Ovary (tissue), 9 donors: ENCODE results near the gene CCDC51. TPM values are rescaled to one million over a fixed set of nuclear protein-coding genes. Genes with fewer than 3 reads are reported as not detected.
A peak's percentile ranks its signal among the peaks of the same experiment; 100 is the strongest.

Experiments used
- DNase-seq, 5 donors: peaks; one replicate each; pipeline ENCODE4 v3.0.0-alpha.2; 2019 to 2020
- H3K27ac ChIP-seq, 2 donors: fragments of 200-600 bp; one replicate each; pipeline versions ENCODE4 v1.5.1 to v1.8.0; 2019 to 2022
- H3K27me3 ChIP-seq: fragments of 200-600 bp; one replicate; pipeline ENCODE4 v1.8.0; 2022
- H3K36me3 ChIP-seq: fragments of 200-600 bp; sonication (generic); one replicate; pipeline ENCODE4 v1.5.1; 2019
- H3K4me1 ChIP-seq: one replicate; pipeline ENCODE4 v1.8.1; 2013; ENCODE audit warnings: mild to moderate bottlenecking, moderate library complexity; ENCODE audit not compliant: insufficient read depth
- H3K4me3 ChIP-seq: fragments of 200-600 bp; sonication (generic); one replicate; pipeline ENCODE4 v1.5.1; 2017
- H3K9me3 ChIP-seq, 2 donors: fragments of 200-600 bp in 1 of 2; sonication (generic) in 1 of 2; one replicate each; pipeline versions ENCODE4 v1.5.1 to v1.8.1; 2013 to 2019; ENCODE audit warnings: mild to moderate bottlenecking in 1 of 2, moderate library complexity in 1 of 2
- EP300 ChIP-seq: sonication (generic); formaldehyde crosslinking; IDR thresholded peaks from one replicate; pipeline ENCODE4 v1.6.1; 2017; ENCODE audit warnings: antibody characterized with exemption
- POLR2A ChIP-seq: fragments of 450-650 bp; IDR thresholded peaks from one replicate; pipeline ENCODE4 v1.6.1; 2017; ENCODE audit warnings: antibody characterized with exemption, mild to moderate bottlenecking, moderate library complexity
- WGBS, 3 donors: extraction: QIAGEN DNeasy Blood & Tissue Kit in 1 of 3; methylation state at CpG; one replicate each; pipeline versions ENCODE4 v1.1.5 to v1.1.7; 2013 to 2017; 5-methylcytosine and 5-hydroxymethylcytosine counted together
- intact Hi-C, 4 donors: fragments of 100-400 bp; cut with DNase I; formaldehyde crosslinking; loops; one replicate each; pipeline versions ENCODE4 v1.11.0 to v1.15.1; 2022 to 2023
- polyA plus RNA-seq, 2 donors: library from polyadenylated mRNA; stranded (reverse); fragments of 200-250 nt in 1 of 2; fragments of 350-450 nt in 1 of 2; fragmentation: Illumina TruSeq in 1 of 2; extraction: RNeasy Lipid Tissue Mini Kit (QIAGEN cat#74804) in 1 of 2; gene quantifications; one replicate each; pipeline ENCODE4 v1.2.3, GENCODE V29; 2013 to 2014
- total RNA-seq, 7 donors: library from RNA; depleted of rRNA in 2 of 7; stranded (reverse); fragments of >200 nt in 2 of 7; fragmentation: NEBNext Ultra II Directional in 3 of 7; extraction: Animal tissue kit (Norgen Biotek cat#: 25700) in 3 of 7; gene quantifications; one replicate each; pipeline versions ENCODE4 v1.1.0 to v1.2.4, GENCODE V29; 2016 to 2023
- TF ChIP-seq, protein P1 (sequence below), 3 donors: fragments of 450-650 bp in 2 of 3; fragments of 200-600 bp in 1 of 3; IDR thresholded peaks; one replicate each; pipeline versions ENCODE4 v1.5.1 to v1.8.0; 2016 to 2022; ENCODE audit warnings: antibody characterized with exemption in 3 of 3, mild to moderate bottlenecking in 1 of 3
- donor health status: DM: no; HTN: no; CAD: no; lungs with moderate emphysema.
- donor health status: DM: no; HTN: no; CAD: no.
- donor health status: Bipolar disorder and iron deficiency.
- donor health status: DM: yes; HTN: yes; CAD: no.
- donor health status: DM: no; HTN: no; CAD: no.
- donor health status: DM: yes; HTN: yes; CAD: no.

Gene CCDC51
- total and polyA plus RNA-seq, 9 donors: 6.3 to 9.9 (median 7.7) TPM

DNA sequence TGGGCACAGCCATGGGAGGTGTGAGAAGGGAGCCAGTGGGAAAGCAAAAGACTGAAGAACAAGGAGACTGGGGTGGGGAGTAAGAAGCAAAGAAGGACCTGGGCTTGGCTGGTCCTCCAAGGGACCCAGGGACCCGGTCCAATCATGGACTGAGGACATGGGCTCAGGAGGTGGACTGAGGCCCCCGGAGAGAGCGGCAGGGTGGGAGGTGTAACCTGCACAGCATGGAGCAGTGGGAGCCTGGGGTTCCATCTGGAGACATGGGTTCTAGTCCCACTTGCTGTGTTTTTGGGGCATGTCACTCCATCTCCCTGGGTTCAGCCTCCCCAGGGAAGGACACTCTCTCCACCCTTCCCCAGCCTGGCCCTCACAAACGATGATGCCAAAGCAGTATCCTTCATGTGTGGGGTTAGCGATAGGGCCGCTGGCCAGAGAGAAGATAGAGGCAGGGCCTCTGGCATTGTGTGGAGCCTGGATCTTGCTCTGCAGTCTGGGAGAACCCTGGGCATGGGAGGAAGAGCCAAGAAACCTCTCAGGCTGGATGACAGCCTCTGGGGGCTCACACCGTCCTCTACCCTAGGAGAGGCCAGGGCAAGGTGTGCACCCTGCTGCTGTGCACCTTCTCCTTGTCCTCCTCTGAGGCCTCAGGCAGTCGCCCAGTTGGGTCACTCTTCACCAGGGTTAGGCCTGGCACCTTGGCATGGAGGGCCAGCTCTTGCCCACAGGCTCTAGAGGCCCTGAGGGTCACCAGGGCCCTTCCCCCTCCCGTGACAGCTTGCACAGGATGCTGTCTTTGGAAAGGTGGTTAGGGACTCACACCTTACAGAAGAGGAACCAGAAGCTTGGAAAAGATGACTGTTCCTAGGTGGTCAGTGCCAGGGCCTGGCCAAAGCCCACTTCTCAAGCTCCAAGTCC, 41.9 kb downstream of the CCDC51 start:
- no peaks in the 10 kb centered on the region for H3K9me3 ChIP-seq
- DNase-seq: peak in 3 of 5 donors; percentile 8 to 14 (median 14)
- intact Hi-C loops: loop anchor here in 1 of 4 donors (10.0 kb wide), 1 partner anchor 157 kb away; the partner anchor contains the start of gene PFKFB4
- no peaks in the 10 kb centered on the region for H3K27me3 ChIP-seq
- no peak for TF ChIP-seq EP300
- TF ChIP-seq, protein P1, sequence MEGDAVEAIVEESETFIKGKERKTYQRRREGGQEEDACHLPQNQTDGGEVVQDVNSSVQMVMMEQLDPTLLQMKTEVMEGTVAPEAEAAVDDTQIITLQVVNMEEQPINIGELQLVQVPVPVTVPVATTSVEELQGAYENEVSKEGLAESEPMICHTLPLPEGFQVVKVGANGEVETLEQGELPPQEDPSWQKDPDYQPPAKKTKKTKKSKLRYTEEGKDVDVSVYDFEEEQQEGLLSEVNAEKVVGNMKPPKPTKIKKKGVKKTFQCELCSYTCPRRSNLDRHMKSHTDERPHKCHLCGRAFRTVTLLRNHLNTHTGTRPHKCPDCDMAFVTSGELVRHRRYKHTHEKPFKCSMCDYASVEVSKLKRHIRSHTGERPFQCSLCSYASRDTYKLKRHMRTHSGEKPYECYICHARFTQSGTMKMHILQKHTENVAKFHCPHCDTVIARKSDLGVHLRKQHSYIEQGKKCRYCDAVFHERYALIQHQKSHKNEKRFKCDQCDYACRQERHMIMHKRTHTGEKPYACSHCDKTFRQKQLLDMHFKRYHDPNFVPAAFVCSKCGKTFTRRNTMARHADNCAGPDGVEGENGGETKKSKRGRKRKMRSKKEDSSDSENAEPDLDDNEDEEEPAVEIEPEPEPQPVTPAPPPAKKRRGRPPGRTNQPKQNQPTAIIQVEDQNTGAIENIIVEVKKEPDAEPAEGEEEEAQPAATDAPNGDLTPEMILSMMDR (IDR thresholded peaks at IDR 0.05): no peak
- no peak for TF ChIP-seq POLR2A
- H3K36me3 ChIP-seq: no peaks in the 10 kb centered on the region
- 62 to 68% (median 65%) methylated on average over 9 of the region's 9 CpGs for WGBS, 3 donors
- H3K4me3 ChIP-seq: no peak overlapping the region
- H3K27ac ChIP-seq: no peak overlapping the region
- peaks cover 2% of the 10 kb centered on the region for H3K4me1 ChIP-seq

DNA sequence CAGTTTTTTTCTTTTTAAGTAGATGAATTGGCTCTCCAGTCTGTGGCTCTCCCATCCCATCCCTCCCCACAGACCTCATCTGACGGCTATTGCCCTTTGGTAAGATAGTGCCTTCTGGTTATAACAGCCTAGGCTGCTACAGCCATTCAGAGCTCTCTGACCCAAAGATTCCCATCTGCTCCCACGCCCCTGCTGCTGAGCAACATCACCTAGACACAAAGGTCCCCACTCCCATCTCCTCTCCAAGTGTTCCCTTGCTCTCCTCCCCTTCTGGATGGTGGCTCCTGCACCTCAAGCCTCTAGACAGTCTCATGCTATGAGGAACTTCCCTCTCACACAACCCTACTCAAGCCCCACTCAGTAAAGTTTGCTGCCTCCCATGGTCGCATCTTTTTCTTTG, 44.2 kb downstream of the CCDC51 start:
- TF ChIP-seq POLR2A (no peak), EP300 (no peak)
- TF ChIP-seq, protein P1 (IDR thresholded peaks at IDR 0.05): no peak
- H3K9me3 ChIP-seq: no peaks in the 10 kb centered on the region
- no peak overlapping the region for H3K4me3 ChIP-seq
- WGBS, 3 donors: 62 to 73% (median 63%) methylated on average over 3 of the region's 3 CpGs
- DNase-seq: no peak
- no peak overlapping the region for H3K27ac ChIP-seq
- H3K4me1 ChIP-seq: no peaks in the 10 kb centered on the region
- H3K27me3 ChIP-seq: no peaks in the 10 kb centered on the region
- no peaks in the 10 kb centered on the region for H3K36me3 ChIP-seq
- intact Hi-C loops: loop anchor here in 1 of 4 donors (10.0 kb wide), 1 partner anchor 159 kb away; the partner anchor contains the start of gene PFKFB4

DNA sequence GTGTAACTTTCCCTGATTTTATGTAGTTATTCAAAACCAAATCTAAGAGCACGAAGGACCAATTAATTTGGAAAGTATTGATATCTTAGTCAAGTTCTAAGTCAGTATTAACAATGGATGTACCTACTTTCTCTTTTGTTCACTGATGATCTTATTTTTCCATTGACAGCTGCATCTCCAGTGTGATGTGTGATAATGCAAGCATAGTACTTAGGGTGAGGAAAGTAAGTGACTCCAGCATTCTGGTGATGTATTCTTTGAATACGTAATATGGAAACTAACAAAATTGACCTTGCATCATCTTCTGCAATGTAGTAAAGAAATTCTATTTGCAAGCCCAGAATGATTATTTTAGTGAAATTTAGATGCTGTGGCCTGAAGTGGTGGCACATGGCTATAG, 45.5 kb downstream of the CCDC51 start:
- Histone ChIP-seq H3K9me3 (no peaks in the 10 kb centered on the region), H3K27me3 (no peaks in the 10 kb centered on the region), H3K36me3 (no peaks in the 10 kb centered on the region), H3K4me1 (no peaks in the 10 kb centered on the region), H3K4me3 (no peak overlapping the region), H3K27ac (no peak overlapping the region)
- 87 to 90% (median 87%) methylated on average over 2 of the region's 2 CpGs for WGBS, 3 donors
- intact Hi-C loops: loop anchor here in 1 of 4 donors (10.0 kb wide), 1 partner anchor 160 kb away; the partner anchor contains the start of gene PFKFB4
- no peak for DNase-seq
- TF ChIP-seq POLR2A (no peak), EP300 (no peak)
- TF ChIP-seq, protein P1 (IDR thresholded peaks at IDR 0.05): no peak

DNA sequence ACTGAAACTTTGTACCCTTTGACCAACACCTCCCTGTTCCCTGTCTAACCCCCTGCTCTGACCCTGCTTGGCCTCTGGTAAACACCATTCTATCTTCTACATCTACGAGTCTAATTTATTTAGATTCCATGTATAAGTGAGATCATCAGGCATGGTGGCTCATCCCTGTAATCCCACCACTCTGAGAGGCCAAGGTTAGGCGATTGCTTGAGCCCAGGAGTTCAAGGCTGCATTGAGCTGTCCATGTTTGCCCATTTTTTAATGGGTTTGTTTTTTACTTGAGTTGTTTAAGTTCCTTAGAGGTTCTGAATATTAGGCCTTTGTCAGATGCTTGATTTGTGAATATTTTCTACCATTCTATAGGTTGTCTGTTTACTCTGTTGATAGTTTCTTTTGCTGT, 51.0 kb downstream of the CCDC51 start:
- no peak for TF ChIP-seq POLR2A
- TF ChIP-seq, protein P1 (IDR thresholded peaks at IDR 0.05): no peak
- TF ChIP-seq EP300: no peak
- Histone ChIP-seq H3K27me3 (no peaks in the 10 kb centered on the region), H3K27ac (no peak overlapping the region), H3K9me3 (no peaks in the 10 kb centered on the region), H3K4me1 (no peaks in the 10 kb centered on the region), H3K4me3 (no peak overlapping the region), H3K36me3 (no peaks in the 10 kb centered on the region)
- intact Hi-C loops: no loop called here
- no peak for DNase-seq
- WGBS, 3 donors: 68 to 78% (median 74%) methylated on average over 2 of the region's 2 CpGs
